Measurements from ENCODE around the gene HPSE2.

Gene HPSE2

DNA sequence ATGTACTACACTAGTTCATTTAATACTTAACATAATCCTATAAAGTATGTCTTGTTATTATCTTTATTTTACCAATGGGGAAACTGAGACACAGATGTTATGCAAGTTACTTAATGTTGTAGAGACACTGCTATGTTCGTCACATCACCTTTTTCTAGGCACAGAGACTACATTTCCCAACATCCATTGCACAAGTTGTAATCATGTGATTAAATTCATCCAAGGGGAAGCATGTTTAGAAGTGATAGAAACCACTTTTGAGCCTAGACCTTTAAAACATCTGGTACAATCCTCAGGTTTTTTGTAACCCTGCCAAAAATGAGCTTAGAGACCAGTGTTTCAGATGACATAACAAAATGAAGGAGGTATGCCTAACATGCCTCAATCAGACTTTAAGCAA is 402.1 kb downstream of the HPSE2 start:
- DNase-seq (ENCODE audit: low read depth): no peak

DNA sequence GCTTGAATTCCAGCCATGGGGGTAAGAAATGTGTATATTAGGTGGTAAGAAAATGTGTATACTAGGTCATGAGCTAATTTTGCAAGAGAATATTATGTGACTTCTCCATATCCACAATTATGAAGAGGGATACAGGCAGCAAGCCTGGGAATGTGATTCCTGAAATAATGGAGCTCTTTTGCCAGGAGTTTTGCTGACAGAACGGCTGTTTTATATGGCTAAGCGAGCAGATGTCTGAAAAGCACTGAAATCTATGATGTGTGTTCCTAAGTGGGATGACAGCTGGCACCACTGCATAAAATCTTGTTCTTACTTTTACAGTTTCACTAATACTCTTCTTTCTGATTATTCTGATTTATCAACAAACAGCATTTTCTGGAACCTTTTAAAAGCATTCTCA is 402.9 kb downstream of the HPSE2 start:
- DNase-seq (ENCODE audit: low read depth): no peak

DNA sequence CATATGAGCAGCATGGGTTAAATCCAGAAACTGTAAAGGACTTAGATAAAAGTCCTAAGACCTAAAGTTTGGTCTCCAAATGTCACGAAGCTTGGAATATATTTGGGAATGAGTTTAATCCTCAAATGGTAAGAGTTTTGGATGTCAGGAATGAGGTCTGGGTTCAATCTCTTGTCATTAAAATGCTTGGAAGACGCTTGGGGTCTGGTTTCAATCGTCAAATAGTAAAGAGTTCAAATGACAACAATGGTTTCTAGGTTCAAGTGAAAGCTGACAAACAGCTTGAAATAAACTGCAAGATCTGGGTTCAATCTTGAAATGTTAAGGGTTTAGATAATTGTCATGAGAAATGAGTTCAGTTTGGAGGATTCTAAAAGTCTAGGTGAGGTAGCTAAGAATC is 403.5 kb downstream of the HPSE2 start:
- no peak for DNase-seq (ENCODE audit: low read depth)

DNA sequence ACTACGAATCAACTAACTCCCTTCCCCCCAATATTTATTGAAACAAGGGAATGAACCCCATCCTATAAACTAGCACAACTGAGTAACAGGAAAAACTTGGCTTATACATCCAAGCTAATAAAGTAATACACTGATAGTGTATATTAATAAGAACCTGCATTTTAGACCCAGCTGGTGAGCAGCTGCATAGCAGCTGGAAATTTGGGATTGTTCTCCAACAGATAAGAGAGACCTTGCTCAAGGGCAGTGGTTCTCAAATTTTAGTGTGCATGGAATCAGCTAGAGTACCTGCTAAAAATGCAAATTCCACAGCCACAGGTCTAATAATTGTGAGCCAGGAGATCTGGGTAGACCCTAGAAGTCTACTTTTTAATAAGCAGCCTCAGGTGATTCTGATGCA is 404.3 kb downstream of the HPSE2 start:
- DNase-seq (ENCODE audit: low read depth): no peak

DNA sequence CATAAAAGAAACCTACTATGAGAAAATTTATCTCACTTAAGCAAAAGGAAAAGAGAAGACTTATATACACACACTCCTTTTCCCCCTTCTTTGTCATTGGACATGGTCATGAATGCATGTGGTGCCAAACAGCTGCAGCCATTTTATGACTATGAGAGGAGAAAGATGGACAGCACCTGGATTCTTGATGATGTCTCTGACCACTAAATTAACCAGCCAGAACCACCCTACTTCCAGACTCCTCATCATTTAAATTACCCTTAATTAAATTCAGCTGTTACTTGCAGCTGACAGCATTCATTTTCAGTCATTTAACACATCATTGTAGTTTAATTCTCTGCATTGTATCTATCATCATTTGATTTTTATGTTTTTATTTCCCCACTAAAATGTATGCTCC is 409.9 kb downstream of the HPSE2 start:
- DNase-seq (ENCODE audit: low read depth): no peak

DNA sequence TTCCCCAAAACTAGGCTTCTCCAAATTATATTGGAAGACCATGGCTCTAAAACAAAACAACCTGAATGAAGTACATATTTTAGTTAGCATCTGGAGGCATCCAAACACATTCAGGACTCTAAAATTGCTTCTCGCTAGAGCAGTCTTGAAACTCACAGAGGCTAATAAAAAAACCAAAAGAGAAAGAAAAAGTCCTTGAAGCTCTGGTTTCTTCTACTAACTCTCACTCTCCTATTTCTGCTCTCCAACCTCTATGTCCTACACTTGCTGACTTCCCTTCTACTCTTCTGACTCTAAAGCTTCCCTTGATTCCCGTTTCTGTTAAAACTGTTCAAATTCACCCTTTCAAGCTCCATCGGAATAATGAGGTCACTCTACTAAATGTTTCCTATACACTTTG is 418.3 kb downstream of the HPSE2 start:
- no peak for DNase-seq (ENCODE audit: low read depth)

DNA sequence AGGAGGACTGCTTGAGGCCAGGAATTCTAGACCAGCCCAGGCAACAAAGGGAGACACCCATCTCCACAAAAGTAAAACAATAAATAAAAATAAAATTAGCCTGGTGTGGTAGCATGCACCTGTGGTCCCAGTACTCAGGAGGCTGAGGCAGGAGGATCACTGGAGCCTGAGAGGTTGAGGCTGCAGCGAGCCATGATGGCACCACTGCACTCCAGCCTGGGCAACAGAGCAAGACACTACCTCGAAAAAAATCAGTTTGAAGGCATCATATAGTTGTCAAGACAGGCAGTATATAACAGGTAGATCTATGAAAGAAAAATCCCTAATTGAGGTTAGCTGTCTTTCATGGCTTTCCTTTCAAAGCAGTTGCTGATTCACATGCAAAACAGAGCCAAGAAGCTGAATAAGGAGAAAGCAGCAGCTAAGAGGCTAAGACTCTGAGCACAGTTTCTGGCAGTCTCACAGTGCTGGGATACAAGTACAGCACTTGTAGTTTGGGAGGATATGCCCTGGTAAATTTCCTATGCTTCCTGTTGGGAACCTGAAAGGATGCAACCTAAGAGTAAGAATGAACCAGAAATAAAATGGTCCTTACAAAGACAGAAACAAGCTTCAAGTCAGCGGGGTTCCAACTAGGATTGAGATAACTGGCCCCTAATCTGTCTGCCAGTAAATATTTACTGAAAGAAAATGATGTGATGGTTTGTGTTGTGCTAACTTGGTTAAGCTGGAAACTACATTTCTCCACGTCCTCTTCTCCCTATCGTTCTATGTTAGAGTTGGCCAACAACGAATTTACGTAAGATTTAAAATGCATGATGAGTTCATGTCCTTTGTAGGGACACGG is 420.4 kb downstream of the HPSE2 start:
- no peak for DNase-seq (ENCODE audit: low read depth)

DNA sequence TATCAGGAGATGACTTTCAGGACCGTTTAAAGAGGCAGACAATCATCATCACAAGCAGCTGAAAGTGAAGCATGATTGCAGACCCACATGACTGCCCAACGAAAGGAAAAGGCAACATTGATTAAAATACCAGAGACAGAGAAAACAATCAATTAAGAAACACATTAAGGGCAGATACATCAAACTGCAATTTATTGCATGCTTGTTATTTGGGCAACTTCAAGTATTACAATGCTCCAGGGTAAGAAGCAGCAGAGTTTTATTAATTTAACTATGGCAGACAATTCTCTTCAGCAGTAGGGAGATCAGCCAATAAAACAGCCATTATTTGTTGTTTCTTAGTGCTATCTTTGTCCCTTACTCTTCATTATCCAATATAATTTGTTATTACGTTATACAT is 421.2 kb downstream of the HPSE2 start:
- no peak for DNase-seq (ENCODE audit: low read depth)

DNA sequence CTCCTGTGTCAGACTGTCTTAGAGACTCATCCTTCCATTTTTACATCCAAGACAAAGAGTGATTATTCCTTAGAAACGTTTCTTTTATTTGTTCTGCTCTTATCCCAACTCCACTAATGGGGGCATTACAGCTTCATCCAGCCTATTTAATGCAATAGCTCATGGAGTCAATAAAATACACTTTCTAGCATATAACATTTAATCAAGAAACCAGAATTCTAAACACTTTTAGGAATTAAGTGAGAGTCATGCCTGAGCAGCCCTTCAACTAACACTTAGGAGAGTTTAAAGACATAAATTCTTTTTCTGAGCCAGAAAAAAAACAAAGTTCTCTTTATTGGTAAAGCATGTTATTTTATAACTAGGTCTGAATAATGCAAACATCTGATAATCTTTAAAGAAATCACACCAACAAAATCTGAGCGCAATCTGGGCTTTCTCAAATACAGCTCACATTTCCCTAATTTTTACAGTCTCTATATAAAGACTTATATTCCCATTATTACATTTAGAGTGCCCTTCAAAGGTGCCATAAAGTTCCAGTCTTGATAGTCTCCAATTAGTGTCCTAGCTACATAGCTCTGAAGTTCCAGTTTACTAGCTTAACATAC is 427.3 kb downstream of the HPSE2 start:
- no peak for DNase-seq (ENCODE audit: low read depth)

DNA sequence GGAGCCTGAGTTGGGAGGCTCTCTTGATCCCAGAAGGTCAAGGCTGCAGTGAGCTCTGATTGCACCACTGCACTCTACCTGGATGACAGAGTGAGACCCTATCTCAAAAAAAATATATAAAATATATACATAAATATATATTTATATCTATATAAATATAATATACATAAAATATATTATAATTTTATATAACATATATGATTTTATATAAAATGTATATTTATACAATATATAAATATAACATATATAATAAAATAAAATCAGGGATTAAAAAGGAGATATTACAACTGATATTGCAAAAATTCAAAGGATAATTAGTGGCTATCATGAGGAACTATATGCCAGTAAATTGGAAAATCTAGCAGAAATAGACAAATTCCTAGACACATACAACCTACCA is 435.4 kb downstream of the HPSE2 start:
- no peak for DNase-seq (ENCODE audit: low read depth)

DNA sequence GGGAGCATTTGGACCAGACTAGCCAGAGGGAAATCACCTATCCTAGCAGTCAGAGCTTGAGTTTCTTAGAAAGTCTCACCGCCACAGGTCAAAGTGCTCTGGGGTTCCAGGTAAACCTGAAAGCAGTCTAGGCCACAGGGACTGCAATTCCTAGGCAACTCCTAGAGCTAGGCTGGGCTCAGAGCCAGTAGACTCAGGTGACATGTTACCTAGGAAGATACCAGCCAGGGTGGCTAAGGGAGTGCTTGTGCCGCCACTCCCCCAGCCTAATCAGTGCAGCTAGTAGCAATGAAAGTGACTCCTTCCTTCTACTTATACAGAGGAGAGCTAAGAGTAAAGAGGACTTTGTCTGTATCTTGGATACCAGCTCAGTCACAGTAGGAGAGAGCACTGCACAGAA is 440.2 kb downstream of the HPSE2 start:
- no peak for DNase-seq (ENCODE audit: low read depth)

DNA sequence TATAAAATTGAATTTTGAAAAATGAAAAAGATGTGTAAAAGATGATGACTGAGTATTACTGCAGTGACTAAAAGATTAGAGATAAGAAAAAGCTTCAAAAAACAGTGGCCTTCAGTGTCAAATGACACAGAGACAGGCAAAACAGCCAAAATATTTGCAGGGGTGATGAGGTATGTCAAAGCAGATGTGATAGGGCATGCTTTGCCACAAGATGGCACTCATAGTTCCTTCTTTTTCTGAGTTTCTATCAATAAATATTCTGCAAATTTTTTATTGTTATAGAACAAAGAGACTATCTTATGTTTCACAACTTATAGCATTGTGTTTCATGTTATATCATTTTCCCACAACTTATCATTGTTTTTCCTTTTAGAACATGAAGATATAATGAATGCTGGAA is 444.8 kb downstream of the HPSE2 start:
- DNase-seq (ENCODE audit: low read depth): no peak

DNA sequence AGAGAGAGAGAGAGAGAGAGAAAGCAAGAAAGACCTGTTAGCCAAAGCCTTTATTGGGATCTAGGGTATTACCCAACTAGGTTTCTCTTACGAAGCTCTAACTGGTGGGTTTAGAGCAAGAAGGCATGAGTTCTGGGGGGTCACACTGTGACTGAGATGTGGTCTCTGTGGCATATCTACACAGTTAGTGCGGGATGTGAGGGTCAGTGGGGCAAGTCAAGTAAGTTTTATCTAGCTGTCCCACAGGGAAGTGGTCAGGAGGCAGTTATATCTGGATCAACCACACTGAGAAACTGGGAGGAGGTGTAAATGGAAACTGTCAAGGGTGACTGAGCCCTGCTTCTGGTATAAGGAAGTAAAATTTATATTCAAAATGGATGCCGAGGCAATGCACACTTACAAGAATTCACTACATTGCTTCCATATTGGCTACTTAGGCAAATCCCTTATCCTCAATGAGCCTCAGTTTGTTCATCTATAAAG is 457.3 kb downstream of the HPSE2 start:
- DNase-seq (ENCODE audit: low read depth): no peak

DNA sequence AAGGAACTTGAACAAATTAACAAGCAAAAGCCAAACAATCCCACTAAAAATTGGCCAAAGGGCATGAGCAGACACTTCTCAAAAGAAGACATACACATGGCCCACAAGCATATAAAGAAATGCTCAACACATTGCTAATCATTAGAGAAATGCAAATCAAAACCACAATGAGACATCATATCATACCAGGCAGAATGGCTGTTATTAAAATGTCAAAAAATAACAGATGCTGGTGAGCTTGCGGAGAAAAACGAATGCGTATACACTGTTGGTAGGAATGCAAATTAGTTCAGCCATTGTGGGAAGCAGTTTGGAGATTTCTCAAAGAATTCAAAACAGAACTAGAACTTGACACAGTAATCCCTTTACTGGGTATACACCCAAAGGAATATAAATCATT is 477.2 kb downstream of the HPSE2 start:
- no peak for DNase-seq (ENCODE audit: low read depth)

DNA sequence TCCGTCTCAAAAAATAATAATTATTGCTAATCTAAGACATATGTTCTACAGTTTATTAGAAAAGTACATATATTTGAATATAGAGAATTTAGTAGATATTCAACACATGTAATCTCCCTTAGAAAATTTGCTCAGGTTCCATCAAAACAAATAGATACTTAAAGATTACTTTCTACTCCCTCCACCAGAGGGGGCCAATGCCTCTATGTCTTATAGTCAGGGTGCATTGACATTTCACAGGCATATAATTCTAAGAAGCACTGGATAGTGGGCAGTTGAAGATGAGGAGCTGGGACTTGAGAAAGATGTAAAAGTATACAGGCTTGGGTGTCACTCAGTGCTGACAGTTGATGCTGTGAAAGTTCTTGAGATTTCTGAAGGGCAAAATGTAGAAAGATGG is 487.4 kb downstream of the HPSE2 start:
- no peak for DNase-seq (ENCODE audit: low read depth)

DNA sequence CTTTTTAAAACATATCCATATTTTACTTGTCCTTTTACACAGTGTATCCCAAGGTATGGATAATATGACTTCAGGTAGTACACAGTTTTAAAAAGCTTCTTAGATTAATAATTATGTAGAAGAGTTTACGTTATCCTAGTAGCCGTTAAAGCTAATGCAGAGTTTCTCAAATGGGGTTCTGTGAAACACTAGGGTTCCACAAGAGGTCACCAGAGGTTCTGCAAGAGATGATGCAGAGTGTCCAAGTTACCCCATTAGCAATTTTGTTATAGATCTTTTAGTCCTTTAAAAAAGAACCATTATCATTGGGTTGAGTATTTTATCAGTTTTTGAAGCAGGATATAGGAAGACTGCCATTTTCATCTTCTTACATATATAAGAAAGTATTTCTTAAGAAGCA is 490.0 kb downstream of the HPSE2 start:
- DNase-seq (ENCODE audit: low read depth): no peak

DNA sequence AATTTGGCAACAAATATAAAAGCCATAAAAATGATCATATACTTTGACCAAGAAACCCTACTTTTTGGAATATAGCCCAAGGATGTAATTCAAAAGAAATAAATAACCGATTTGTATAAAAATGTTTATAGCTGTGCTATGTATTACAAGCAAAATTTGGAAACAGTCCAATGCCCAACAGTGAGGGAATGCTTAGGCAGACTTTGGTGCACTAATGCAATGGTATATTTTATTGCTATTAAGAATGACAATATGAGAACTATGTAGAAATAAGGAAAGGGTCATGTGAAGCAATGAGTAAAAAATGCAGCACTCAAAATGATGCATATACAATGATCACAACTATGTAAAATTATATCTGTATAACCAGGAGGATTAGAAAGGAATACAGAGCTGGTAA is 515.1 kb downstream of the HPSE2 start:
- no peak for DNase-seq (ENCODE audit: low read depth)

DNA sequence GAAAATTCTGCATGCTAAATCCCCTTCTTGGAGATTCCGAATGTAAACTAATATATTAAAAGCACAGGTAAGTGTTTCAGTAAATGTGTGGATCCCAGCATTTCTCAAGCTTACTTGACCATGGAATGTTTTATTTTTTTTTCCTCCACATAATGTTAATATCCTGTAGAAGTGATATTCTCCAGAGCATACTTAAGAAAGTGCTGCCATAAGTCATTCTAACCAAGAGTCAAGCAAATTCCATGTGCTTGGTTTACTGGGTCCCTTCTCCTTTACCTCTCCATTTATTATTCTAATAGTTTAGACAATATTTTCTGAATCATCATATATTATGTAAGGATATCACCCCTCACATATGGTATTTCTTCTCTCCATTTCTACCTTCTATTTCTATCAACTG is 522.1 kb downstream of the HPSE2 start:
- no peak for DNase-seq (ENCODE audit: low read depth)

DNA sequence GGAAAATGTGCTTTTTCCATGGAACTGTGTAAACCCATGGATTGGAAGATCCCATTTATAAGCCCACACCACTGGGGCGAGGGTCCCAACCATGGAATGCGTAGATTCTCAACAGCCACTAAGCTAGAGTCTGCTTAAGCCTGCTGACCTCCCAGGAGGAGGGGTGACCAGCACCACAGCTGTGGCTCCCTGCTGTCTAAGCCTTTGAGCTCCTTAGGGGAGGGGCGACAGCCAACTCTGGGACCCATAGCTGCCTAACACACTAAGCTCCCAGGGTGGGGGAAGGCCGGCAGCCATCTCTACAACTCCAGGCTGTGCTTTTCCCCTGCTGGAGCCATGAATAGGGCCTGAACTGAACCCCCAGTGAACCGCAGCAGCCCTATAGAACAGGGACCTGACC is 539.1 kb downstream of the HPSE2 start:
- DNase-seq (ENCODE audit: low read depth): no peak

DNA sequence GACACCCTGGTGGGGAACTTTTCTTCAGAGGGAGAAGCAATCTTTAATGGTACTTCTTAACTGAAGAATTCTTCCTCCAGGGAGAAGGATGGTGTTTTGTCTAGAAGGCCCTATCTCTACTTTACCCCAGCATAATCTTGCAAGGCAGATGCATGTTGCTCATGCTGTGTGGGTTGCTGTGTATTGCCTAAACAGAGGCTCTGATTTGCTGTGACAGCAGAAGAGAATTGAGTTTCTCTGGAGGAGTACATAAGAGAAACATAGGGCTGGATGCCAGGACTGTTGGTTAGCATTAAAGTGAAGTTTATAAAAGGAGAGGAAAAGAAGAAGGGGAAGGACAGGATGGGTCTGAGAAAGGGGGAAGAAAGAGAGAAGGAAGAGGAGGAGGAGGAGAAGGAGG is 540.8 kb downstream of the HPSE2 start:
- DNase-seq (ENCODE audit: low read depth): no peak

DNA sequence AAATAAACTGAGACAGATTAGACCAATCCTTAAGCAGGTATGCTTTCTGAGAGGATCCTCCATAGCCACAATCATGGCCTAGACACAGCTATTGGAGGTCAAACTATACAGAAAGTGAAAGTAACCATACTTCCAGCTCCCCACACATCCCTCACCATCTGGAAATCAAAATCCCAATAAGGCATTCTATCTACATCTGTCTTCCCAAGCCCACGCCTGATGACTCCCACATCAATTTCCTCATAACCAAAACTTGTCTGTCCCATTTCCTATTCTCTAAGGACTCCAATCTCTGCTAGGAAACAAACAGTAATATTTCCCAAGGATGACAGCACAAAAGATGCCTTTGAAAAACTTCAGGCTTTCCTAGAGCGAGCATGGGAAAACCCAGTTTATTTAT is 541.6 kb downstream of the HPSE2 start:
- no peak for DNase-seq (ENCODE audit: low read depth)

DNA sequence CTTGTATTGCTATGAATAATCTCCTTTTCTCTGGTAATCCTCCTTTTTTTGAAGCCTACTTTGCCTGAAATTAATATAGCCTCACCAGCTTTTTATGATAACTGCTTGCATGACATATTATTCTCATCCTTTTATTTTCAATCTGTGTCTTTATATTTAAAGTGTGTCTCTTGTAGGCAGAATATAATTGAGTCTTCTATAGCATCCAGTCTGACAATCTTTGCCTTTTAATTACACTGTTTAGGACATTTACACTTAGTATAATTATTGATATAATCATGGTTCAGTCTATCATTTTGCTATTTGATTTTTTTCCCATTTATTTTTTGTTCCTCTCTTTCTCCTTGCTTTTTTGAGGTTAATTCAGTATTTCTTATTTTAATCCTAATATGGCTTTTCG is 548.0 kb downstream of the HPSE2 start:
- DNase-seq (ENCODE audit: low read depth): no peak

DNA sequence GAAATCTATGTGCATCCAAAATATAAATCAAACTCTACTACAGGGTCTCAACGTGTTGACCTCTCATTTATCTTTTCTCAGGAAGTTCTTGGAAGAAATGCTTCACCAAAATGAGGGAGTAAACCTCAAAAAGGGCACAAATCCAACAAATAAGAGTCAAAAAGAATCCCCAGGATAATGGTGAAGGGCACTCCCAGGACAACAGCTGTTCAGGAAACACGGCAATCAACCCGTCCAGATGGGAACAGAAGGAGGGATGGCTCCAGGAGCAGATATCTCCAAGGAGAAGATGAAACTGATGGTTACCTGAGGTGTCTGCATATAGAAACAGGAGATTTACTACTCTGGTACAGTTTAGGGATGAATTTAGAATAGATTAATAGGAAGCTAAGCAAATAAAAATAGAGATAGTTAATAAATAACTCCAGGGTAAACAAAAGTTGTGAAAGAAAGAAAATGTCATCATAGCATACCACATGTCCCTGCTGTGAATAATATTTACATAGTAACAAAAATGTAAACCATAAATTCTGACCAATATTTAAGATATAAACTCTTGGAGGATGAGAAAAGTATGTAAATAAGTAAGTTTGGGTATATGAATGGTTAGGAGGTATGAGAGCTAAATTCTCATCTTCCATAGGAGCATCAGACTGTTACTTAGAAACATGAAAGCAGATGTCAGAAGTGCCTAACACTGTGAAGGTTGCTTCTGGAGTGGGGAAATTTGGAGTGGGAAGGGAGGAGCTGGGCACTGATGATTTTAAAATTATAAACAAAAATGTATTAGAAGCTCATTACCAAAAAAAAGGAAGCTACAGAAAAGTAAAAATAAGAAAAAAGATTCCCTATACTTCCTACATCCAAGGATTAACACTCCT is 551.4 kb downstream of the HPSE2 start:
- DNase-seq (ENCODE audit: low read depth): no peak

Data from stimulated activated CD8-positive, alpha-beta memory T cell treated with anti-CD3 and anti-CD28 coated beads, Interleukin-12 subunit alpha, Interleukin-12 subunit beta, amount 100 ng/mL, for 4 hours (primary cell).